ENCODE data around the gene ZMPSTE24.

DNA sequence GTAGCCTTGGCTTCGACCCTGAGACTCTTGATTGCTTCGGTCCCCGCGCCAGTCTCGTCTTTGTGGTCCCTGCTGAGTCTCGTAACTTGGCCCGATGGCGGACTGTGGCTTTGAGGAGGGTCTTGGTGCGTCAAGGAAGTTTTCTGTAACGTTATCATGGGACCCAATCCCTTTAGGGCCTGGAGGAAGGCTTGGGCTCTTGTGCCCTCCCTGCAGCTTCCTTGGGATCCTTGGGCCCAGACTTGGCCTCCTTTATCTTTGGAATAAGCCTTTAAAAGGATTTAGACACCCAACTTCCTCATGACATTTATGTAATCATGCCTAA, 371 bp downstream of the ZMPSTE24 start:
- no peak for TF ChIP-seq SIN3A (IDR thresholded peaks at IDR 0.05; ENCODE audit: borderline replicate concordance, insufficient read depth, low read length)
- no peak for TF ChIP-seq POLR2AphosphoS5 (IDR thresholded peaks at IDR 0.05; ENCODE audit: low read depth, low read length)
- no peak for TF ChIP-seq TAF1 (IDR thresholded peaks at IDR 0.05; ENCODE audit: borderline replicate concordance, insufficient read depth, low read length)
- TF ChIP-seq, protein P1, sequence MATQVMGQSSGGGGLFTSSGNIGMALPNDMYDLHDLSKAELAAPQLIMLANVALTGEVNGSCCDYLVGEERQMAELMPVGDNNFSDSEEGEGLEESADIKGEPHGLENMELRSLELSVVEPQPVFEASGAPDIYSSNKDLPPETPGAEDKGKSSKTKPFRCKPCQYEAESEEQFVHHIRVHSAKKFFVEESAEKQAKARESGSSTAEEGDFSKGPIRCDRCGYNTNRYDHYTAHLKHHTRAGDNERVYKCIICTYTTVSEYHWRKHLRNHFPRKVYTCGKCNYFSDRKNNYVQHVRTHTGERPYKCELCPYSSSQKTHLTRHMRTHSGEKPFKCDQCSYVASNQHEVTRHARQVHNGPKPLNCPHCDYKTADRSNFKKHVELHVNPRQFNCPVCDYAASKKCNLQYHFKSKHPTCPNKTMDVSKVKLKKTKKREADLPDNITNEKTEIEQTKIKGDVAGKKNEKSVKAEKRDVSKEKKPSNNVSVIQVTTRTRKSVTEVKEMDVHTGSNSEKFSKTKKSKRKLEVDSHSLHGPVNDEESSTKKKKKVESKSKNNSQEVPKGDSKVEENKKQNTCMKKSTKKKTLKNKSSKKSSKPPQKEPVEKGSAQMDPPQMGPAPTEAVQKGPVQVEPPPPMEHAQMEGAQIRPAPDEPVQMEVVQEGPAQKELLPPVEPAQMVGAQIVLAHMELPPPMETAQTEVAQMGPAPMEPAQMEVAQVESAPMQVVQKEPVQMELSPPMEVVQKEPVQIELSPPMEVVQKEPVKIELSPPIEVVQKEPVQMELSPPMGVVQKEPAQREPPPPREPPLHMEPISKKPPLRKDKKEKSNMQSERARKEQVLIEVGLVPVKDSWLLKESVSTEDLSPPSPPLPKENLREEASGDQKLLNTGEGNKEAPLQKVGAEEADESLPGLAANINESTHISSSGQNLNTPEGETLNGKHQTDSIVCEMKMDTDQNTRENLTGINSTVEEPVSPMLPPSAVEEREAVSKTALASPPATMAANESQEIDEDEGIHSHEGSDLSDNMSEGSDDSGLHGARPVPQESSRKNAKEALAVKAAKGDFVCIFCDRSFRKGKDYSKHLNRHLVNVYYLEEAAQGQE (IDR thresholded peaks at IDR 0.05; ENCODE audit: insufficient read depth in 1 of 2, low read depth in 2 of 2, low read length in 2 of 2), result no peak
- no peak for TF ChIP-seq FOXP2 (optimal IDR thresholded peaks at IDR 0.05; ENCODE audit: borderline replicate concordance, extremely low read depth, extremely low read length, insufficient read depth)
